Erythroblast (primary cell): ENCODE results near the gene ANXA2R.

ENCODE experiments used
- GATA1 ChIP-seq: IDR thresholded peaks from 2 replicates; pipeline ENCODE4 v1.6.1; 2011; ENCODE audit warnings: low read depth, mild to moderate bottlenecking, control low read depth, low read length, moderate library complexity
- POLR2A ChIP-seq: IDR thresholded peaks from 2 replicates; pipeline ENCODE4 v1.6.1; 2011; ENCODE audit warnings: mild to moderate bottlenecking, low read length

DNA sequence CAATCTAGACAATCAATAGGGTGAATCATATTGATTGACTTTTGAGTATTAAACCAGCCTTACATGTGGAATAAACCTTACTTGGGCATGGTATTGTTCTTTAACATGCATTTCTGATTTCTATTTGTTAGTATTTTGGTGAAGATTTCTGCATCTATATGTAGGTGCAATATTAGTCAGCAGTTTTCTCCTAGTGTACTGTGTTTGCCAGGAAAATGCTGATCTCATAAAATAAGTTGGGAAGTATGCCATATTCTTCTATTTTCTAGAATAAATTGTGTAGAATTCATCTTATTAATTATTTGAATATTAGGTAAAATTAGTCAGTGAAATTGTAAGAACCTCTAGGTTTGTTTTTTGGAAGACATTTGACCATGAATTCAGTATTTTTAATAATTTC is 38.4 kb downstream of the ANXA2R start:
- TF ChIP-seq POLR2A (no peak), GATA1 (no peak)
